H9 (cell line): ENCODE data around the gene MYO1D. TPM values are rescaled to one million over a fixed set of nuclear protein-coding genes. Genes with fewer than 3 reads are reported as not detected.

Experiments used
- DNase-seq: peaks from one replicate; pipeline ENCODE4 v3.0.0-alpha.2; 2017
- H2AFZ ChIP-seq: one replicate; pipeline ENCODE4 v1.6.1; 2013; ENCODE audit warnings: mild to moderate bottlenecking, low read length, control low read depth, moderate library complexity
- H2AK5ac ChIP-seq: 2 replicates; pipeline ENCODE4 v1.6.1; 2013; ENCODE audit warnings: low read length, control low read depth, mixed read lengths; ENCODE audit not compliant: insufficient read length
- H2BK120ac ChIP-seq: one replicate; pipeline ENCODE4 v1.6.1; 2013; ENCODE audit warnings: low read depth, mild to moderate bottlenecking, low read length, control low read depth, inconsistent platforms; ENCODE audit not compliant: poor library complexity, severe bottlenecking
- H2BK12ac ChIP-seq: 2 replicates; pipeline ENCODE4 v1.6.1; 2013; ENCODE audit warnings: low read length, control low read depth, mixed read lengths, low read depth; ENCODE audit not compliant: insufficient read length
- H2BK15ac ChIP-seq: 2 replicates; pipeline ENCODE4 v1.6.1; 2013; ENCODE audit warnings: low read depth, low read length, control low read depth
- H2BK20ac ChIP-seq: one replicate; pipeline ENCODE4 v1.6.1; 2013; ENCODE audit warnings: low read depth, mild to moderate bottlenecking, low read length, control low read depth, inconsistent platforms; ENCODE audit not compliant: poor library complexity, severe bottlenecking
- H2BK5ac ChIP-seq: 2 replicates; pipeline ENCODE4 v1.6.1; 2013; ENCODE audit warnings: low read length, control low read depth, mixed read lengths; ENCODE audit not compliant: insufficient read length
- H3K14ac ChIP-seq: 2 replicates; pipeline ENCODE4 v1.6.1; 2013; ENCODE audit warnings: low read length, control low read depth; ENCODE audit not compliant: insufficient read depth
- H3K18ac ChIP-seq: 2 replicates; pipeline ENCODE4 v1.6.1; 2013; ENCODE audit warnings: low read depth, mild to moderate bottlenecking, mixed read lengths, low read length, control low read depth; ENCODE audit not compliant: insufficient read length
- H3K23ac ChIP-seq: 2 replicates; pipeline ENCODE4 v1.6.1; 2013; ENCODE audit warnings: low read length, control low read depth, mixed read lengths, low read depth; ENCODE audit not compliant: insufficient read length
- H3K23me2 ChIP-seq: 2 replicates; pipeline ENCODE4 v1.6.1; 2013; ENCODE audit warnings: low read depth, mild to moderate bottlenecking, mixed read lengths, low read length, control low read depth; ENCODE audit not compliant: insufficient read length, poor library complexity, severe bottlenecking
- H3K27ac ChIP-seq: 2 replicates; pipeline ENCODE4 v1.5.1; 2013; ENCODE audit warnings: low read length, control low read depth, mixed read lengths, low read depth; ENCODE audit not compliant: insufficient read length
- H3K27me3 ChIP-seq: 2 replicates; pipeline ENCODE4 v1.6.1; 2013; ENCODE audit warnings: low read length, control low read depth, inconsistent platforms; ENCODE audit not compliant: insufficient read depth
- H3K4ac ChIP-seq: 2 replicates; pipeline ENCODE4 v1.6.1; 2013; ENCODE audit warnings: low read depth, mild to moderate bottlenecking, control low read depth, inconsistent platforms, low read length, moderate library complexity
- H3K4me1 ChIP-seq: 2 replicates; pipeline ENCODE4 v1.6.1; 2013; ENCODE audit warnings: low read length, control low read depth, inconsistent platforms; ENCODE audit not compliant: insufficient read depth
- H3K4me2 ChIP-seq: 2 replicates; pipeline ENCODE4 v1.6.1; 2013; ENCODE audit warnings: low read length, control low read depth, mixed read lengths; ENCODE audit not compliant: insufficient read length, insufficient read depth
- H3K56ac ChIP-seq: 2 replicates; pipeline ENCODE4 v1.6.1; 2013; ENCODE audit warnings: low read depth, mild to moderate bottlenecking, mixed read lengths, low read length, control low read depth; ENCODE audit not compliant: insufficient read length
- H3K79me1 ChIP-seq: 2 replicates; pipeline ENCODE4 v1.6.1; 2013; ENCODE audit warnings: low read depth, mild to moderate bottlenecking, moderate library complexity, low read length, control low read depth, inconsistent platforms; ENCODE audit not compliant: insufficient read depth, poor library complexity, severe bottlenecking
- H3K79me2 ChIP-seq: 2 replicates; pipeline ENCODE4 v1.6.1; 2013; ENCODE audit warnings: low read length, control low read depth, inconsistent platforms; ENCODE audit not compliant: insufficient read depth
- H3K9ac ChIP-seq: 2 replicates; pipeline ENCODE4 v1.6.1; 2013; ENCODE audit warnings: low read length, control low read depth, mixed read lengths; ENCODE audit not compliant: insufficient read length; ENCODE audit errors: extremely low read depth
- H3K9me3 ChIP-seq: one replicate; pipeline ENCODE4 v1.6.1; 2013; ENCODE audit warnings: low read depth, low read length, inconsistent platforms; ENCODE audit not compliant: control insufficient read depth
- H3T11ph ChIP-seq: one replicate; pipeline ENCODE4 v1.6.1; 2013; ENCODE audit warnings: mild to moderate bottlenecking, low read length, control low read depth, inconsistent platforms
- H4K20me1 ChIP-seq: one replicate; pipeline ENCODE4 v1.6.1; 2013; ENCODE audit not compliant: control insufficient read depth, insufficient read length, insufficient read depth
- H4K5ac ChIP-seq: 2 replicates; pipeline ENCODE4 v1.6.1; 2013; ENCODE audit warnings: low read depth, mild to moderate bottlenecking, mixed read lengths, low read length, control low read depth; ENCODE audit not compliant: insufficient read length
- H4K8ac ChIP-seq: replicated peaks from 2 replicates; pipeline ENCODE4 v1.6.1; 2013; ENCODE audit warnings: low read length, control low read depth, mixed read lengths, low read depth; ENCODE audit not compliant: insufficient read length
- H4K91ac ChIP-seq: 2 replicates; pipeline ENCODE4 v1.6.1; 2013; ENCODE audit warnings: low read depth, mild to moderate bottlenecking, moderate library complexity, mixed read lengths, low read length, control low read depth; ENCODE audit not compliant: insufficient read length
- H3K27ac Mint-ChIP-seq, 3 experiments: 2 replicates in 2 of 3; 3 replicates in 1 of 3; pipeline ENCODE4 v1.8.0; 2020 to 2021; ENCODE audit warnings: mixed read lengths in 3 of 3, mild to moderate bottlenecking in 1 of 3, moderate library complexity in 1 of 3
- H3K27me3 Mint-ChIP-seq: 2 replicates; pipeline ENCODE4 v1.8.0; 2021; ENCODE audit warnings: low read depth, mild to moderate bottlenecking, moderate library complexity, mixed read lengths
- H3K36me3 Mint-ChIP-seq, 3 experiments: 2 replicates in 2 of 3; 3 replicates in 1 of 3; pipeline ENCODE4 v1.8.0; 2020 to 2021; ENCODE audit warnings: low read depth in 3 of 3, mixed read lengths in 3 of 3; ENCODE audit not compliant: insufficient read depth in 1 of 3
- H3K4me1 Mint-ChIP-seq, 2 experiments: 2 replicates each; pipeline ENCODE4 v1.8.0; 2020; ENCODE audit warnings: mixed read lengths in 2 of 2
- H3K4me3 Mint-ChIP-seq, 2 experiments: 2 replicates in 1 of 2; 3 replicates in 1 of 2; pipeline ENCODE4 v1.8.0; 2020 to 2021; ENCODE audit warnings: mild to moderate bottlenecking in 2 of 2, mixed read lengths in 2 of 2, moderate library complexity in 1 of 2
- H3K9me3 Mint-ChIP-seq, 2 experiments: 2 replicates in 1 of 2; 3 replicates in 1 of 2; pipeline ENCODE4 v1.8.0; 2020; ENCODE audit warnings: mild to moderate bottlenecking in 2 of 2, mixed read lengths in 2 of 2, moderate library complexity in 1 of 2
- WGBS: extraction: QIAGEN DNeasy Blood & Tissue Kit; methylation state at CpG from one replicate; pipeline ENCODE4 v1.1.7; 2013; ENCODE audit warnings: missing lambda C conversion rate, low lambda C conversion rate, mixed read lengths; ENCODE audit not compliant: insufficient read length; ENCODE audit errors: extremely low coverage; 5-methylcytosine and 5-hydroxymethylcytosine counted together
- total RNA-seq: library from RNA; stranded (reverse); gene quantifications from 2 replicates; pipeline ENCODE4 v1.2.1, GENCODE V29; 2021
- TF ChIP-seq, protein P1 (sequence below): fragments of 200-600 bp; sonication (generic); conservative IDR thresholded peaks from 3 replicates; pipeline ENCODE4 v1.8.0; 2021; ENCODE audit warnings: antibody characterized with exemption, mild to moderate bottlenecking

Gene MYO1D
- total RNA-seq, 1 experiment from 2014 or later = 19.0 TPM

DNA sequence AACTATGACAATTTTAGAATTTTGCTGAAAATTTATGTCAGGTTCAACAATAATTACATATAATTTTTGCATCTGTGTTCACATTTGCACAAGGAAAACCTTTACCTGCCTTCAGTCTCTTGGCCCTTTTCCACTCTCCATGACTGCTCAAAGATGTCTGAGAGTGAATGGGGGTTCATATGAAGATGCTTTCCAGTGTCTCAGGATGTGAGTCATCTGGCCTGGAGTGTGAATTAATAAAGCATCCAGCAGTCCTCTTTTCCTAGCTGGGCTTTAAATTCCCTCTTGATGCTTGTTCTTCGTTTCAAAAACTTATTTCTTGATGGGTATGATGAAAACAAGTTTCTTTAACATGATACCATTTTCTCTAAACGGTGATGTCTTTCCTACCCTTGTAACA, 290.3 kb downstream of the MYO1D start:
- Histone ChIP-seq H3K27ac (no peak overlapping the region), H2AFZ (no peak overlapping the region), H3K14ac (no peak overlapping the region), H2BK12ac (no peak overlapping the region), H3K27me3 (no peaks in the 10 kb centered on the region), H3K18ac (no peak overlapping the region), H2BK120ac (no peak overlapping the region), H2BK5ac (no peak overlapping the region), H4K20me1 (no peaks in the 10 kb centered on the region), H3K4me1 (no peaks in the 10 kb centered on the region), H2BK20ac (no peak overlapping the region), H3K4ac (no peak overlapping the region), H3T11ph (no peak overlapping the region), H3K23ac (no peak overlapping the region), H3K79me1 (no peaks in the 10 kb centered on the region), H2AK5ac (no peak overlapping the region), H3K56ac (no peak overlapping the region), H3K4me2 (no peak overlapping the region), H4K91ac (no peak overlapping the region), H3K9me3 (no peaks in the 10 kb centered on the region), H3K9ac (no peak overlapping the region), H4K8ac (no peak overlapping the region), H4K5ac (no peak overlapping the region), H3K23me2 (no peaks in the 10 kb centered on the region), H2BK15ac (no peak overlapping the region), H3K79me2 (no peaks in the 10 kb centered on the region)
- DNase-seq = no peak
- Mint-ChIP-seq H3K9me3 (peaks cover 16 to 19% of the 10 kb centered on the region in 2 experiments), H3K27ac (no peak overlapping the region), H3K4me1 (peaks cover 7 to 11% of the 10 kb centered on the region in 2 experiments; a peak in 2 of 4 replicates), H3K4me3 (no peak overlapping the region), H3K27me3 (peaks cover 2% of the 10 kb centered on the region; the same call in 1 of the 2 replicates), H3K36me3 (peaks cover 6 to 20% (median 9%) of the 10 kb centered on the region in 3 experiments; a peak in 6 of 7 replicates)
- TF ChIP-seq, protein P1, sequence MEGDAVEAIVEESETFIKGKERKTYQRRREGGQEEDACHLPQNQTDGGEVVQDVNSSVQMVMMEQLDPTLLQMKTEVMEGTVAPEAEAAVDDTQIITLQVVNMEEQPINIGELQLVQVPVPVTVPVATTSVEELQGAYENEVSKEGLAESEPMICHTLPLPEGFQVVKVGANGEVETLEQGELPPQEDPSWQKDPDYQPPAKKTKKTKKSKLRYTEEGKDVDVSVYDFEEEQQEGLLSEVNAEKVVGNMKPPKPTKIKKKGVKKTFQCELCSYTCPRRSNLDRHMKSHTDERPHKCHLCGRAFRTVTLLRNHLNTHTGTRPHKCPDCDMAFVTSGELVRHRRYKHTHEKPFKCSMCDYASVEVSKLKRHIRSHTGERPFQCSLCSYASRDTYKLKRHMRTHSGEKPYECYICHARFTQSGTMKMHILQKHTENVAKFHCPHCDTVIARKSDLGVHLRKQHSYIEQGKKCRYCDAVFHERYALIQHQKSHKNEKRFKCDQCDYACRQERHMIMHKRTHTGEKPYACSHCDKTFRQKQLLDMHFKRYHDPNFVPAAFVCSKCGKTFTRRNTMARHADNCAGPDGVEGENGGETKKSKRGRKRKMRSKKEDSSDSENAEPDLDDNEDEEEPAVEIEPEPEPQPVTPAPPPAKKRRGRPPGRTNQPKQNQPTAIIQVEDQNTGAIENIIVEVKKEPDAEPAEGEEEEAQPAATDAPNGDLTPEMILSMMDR = no peak
- WGBS = no CpG with 5 or more reads among the region's 2 CpGs
